BJ (cell line): ENCODE measurements around the gene FAF1. TPM values are rescaled to one million over a fixed set of nuclear protein-coding genes. Genes with fewer than 3 reads are reported as not detected.

ENCODE experiments used
- CTCF ChIA-PET: fragments of 350-600 bp; formaldehyde crosslinking; extraction: SDS; loops from one replicate; lab custom pipeline; 2021; ENCODE audit warnings: antibody characterized with exemption, inconsistent platforms; lab: Yijun Ruan, JAX
- POLR2A ChIA-PET: fragments of 300-600 bp; sonication (Branson Sonifier 250); formaldehyde crosslinking; extraction: SDS; loops from one replicate; lab custom pipeline; 2021; ENCODE audit warnings: antibody characterized with exemption; lab: Charles Lee
- DNase-seq: peaks from one replicate; pipeline ENCODE4 v3.0.0-alpha.2; 2011; ENCODE audit warnings: low read depth
- H3K27me3 ChIP-seq: 2 replicates; pipeline ENCODE4 v1.6.0; 2011; ENCODE audit warnings: low read length; ENCODE audit not compliant: control insufficient read depth, insufficient read depth
- H3K36me3 ChIP-seq: 2 replicates; pipeline ENCODE4 v1.5.1; 2011; ENCODE audit warnings: low read length; ENCODE audit not compliant: control insufficient read depth, insufficient read depth
- H3K4me3 ChIP-seq: 2 replicates; pipeline ENCODE4 v1.5.1; 2011; ENCODE audit warnings: low read depth, mild to moderate bottlenecking, control low read depth, low read length
- CTCF ChIP-seq: IDR thresholded peaks from 2 replicates; pipeline ENCODE4 v1.5.1; 2011; ENCODE audit warnings: low read depth, mild to moderate bottlenecking, control low read depth, inconsistent platforms, low read length, moderate library complexity; ENCODE audit not compliant: insufficient read depth
- polyA plus RNA-seq: library from polyadenylated mRNA; depleted of rRNA; stranded (reverse); fragments of >200 nt; gene quantifications from 2 replicates; pipeline ENCODE4 v1.2.3, GENCODE V29; 2011

The FAF1 gene
- polyA plus RNA-seq, 1 experiment, result 15.5 TPM

GRCh38 chr1:50476800-50477199 is 483.3 kb downstream of the FAF1 start:
- H3K36me3 ChIP-seq, result peaks cover 2% of the 10 kb centered on the region; the same call in 1 of the 2 replicates
- CTCF ChIA-PET, result no interaction called here
- POLR2A ChIA-PET, result no interaction called here
- no peaks in the 10 kb centered on the region for H3K27me3 ChIP-seq
- DNase-seq, result no peak
- H3K4me3 ChIP-seq, result no peak overlapping the region
- no peak for TF ChIP-seq CTCF

- no peak overlapping the region for H3K4me3 ChIP-seq
- H3K27me3 ChIP-seq, result no peaks in the 10 kb centered on the region
- no peak for TF ChIP-seq CTCF
- CTCF ChIA-PET, result interaction anchor here (1.3 kb wide), 1 partner anchor 15 kb away, joined by 5 read pairs; no protein-coding TSS in a partner anchor
- H3K36me3 ChIP-seq, result peaks cover 2% of the 10 kb centered on the region; the same call in 1 of the 2 replicates
- POLR2A ChIA-PET, result no interaction called here
- DNase-seq, result no peak
These were observed 484.9 kb downstream of the FAF1 start for GRCh38 chr1:50474859-50475809.

- ChIA-PET POLR2A (no interaction called here), CTCF (interaction anchor here (1.0 kb wide), 1 partner anchor 12 kb away, joined by 3 read pairs; no protein-coding TSS in a partner anchor)
- Histone ChIP-seq H3K36me3 (peaks cover 2% of the 10 kb centered on the region; the same call in 1 of the 2 replicates), H3K27me3 (no peaks in the 10 kb centered on the region), H3K4me3 (no peak overlapping the region)
- TF ChIP-seq CTCF, result no peak
- DNase-seq, result no peak
These were observed 486.6 kb downstream of the FAF1 start for GRCh38 chr1:50473513-50473912.

GRCh38 chr1:50471967-50472366 is 488.1 kb downstream of the FAF1 start:
- ChIA-PET CTCF (interaction anchor here (0.7 kb wide), 1 partner anchor 49 kb away, joined by 3 read pairs; no protein-coding TSS in a partner anchor), POLR2A (no interaction called here)
- no peak for DNase-seq
- H3K27me3 ChIP-seq, result no peaks in the 10 kb centered on the region
- no peak for TF ChIP-seq CTCF
- H3K4me3 ChIP-seq, result no peak overlapping the region
- peaks cover 2% of the 10 kb centered on the region; the same call in 1 of the 2 replicates for H3K36me3 ChIP-seq

- no peak overlapping the region for H3K4me3 ChIP-seq
- ChIA-PET POLR2A (no interaction called here), CTCF (no interaction called here)
- no peaks in the 10 kb centered on the region for H3K27me3 ChIP-seq
- no peak for TF ChIP-seq CTCF
- no peaks in the 10 kb centered on the region for H3K36me3 ChIP-seq
- DNase-seq, result no peak
These were observed 497.1 kb downstream of the FAF1 start for GRCh38 chr1:50462964-50463363.
